NCI-H345 treated with DMSO at 0.1 percent for 48 hours (cell line): Measurements from ENCODE around the gene BRD4.

Experiments used
- DNase-seq: peaks from one replicate; lab custom pipeline; 2025; ENCODE audit not compliant: unreplicated experiment; lab: John Stamatoyannopoulos, UW

Gene BRD4

DNA sequence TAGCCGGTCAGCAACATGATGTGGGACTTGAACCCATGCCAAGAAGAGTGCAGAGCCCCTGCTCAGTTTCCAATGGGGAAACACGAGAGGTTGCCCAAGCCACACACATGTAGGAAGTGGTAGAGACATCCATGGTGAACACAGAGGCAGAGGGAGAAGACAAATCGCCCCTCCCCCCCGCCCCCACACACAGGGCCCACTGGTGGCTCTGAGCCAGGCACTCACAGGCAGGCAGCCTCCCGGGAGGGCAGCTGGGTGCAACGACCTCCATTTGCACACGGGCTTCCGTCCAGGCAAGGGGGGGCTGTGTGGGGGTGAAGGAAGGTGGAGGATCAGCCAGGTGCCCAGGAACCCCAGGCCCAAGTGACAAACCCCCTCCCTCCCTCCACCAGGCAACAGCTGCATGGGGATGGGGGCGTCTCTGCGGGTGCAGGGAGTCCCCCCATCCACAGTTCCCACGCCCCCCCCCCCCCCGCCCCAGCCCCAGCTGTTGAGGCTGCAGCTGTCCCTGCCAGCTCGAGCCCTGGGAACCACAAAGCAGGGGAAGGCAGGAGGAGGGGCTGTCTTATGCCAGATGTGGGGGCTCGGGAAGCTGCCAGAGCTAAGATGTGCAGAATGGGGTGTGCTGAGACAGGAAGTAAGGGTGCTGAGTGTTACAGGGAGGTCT lies 134.9 kb downstream of the BRD4 start:
- no peak for DNase-seq

DNA sequence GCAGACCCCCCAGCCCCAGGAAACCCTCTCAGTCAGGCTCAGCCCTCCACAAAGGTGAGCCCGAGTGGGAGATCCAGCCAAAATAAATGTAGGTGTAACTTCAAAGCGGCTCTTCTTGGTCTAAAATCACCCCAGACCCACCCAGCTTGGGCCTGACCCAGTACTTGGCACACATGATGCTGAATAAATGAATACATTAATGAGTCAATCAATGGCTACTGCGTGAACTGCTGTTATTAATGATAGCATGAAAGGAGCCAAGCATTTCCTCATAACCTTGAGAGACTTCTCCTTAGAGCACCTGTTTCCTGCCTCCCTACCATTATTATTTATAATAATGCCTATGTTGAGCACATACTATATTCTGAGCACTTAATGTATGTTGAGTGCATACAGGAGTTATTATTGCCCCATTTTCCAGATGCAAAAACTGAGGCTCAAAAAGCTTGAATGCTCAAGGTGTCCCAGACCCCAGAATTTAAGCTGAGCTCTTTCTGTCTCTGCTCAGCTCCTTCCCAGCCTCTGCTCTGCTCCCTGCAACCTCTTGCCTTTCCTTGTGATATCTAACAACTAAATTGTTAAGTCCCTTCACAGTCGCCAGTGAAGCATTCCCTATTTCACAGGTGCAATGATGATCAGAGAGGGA lies 135.9 kb downstream of the BRD4 start:
- no peak for DNase-seq

DNA sequence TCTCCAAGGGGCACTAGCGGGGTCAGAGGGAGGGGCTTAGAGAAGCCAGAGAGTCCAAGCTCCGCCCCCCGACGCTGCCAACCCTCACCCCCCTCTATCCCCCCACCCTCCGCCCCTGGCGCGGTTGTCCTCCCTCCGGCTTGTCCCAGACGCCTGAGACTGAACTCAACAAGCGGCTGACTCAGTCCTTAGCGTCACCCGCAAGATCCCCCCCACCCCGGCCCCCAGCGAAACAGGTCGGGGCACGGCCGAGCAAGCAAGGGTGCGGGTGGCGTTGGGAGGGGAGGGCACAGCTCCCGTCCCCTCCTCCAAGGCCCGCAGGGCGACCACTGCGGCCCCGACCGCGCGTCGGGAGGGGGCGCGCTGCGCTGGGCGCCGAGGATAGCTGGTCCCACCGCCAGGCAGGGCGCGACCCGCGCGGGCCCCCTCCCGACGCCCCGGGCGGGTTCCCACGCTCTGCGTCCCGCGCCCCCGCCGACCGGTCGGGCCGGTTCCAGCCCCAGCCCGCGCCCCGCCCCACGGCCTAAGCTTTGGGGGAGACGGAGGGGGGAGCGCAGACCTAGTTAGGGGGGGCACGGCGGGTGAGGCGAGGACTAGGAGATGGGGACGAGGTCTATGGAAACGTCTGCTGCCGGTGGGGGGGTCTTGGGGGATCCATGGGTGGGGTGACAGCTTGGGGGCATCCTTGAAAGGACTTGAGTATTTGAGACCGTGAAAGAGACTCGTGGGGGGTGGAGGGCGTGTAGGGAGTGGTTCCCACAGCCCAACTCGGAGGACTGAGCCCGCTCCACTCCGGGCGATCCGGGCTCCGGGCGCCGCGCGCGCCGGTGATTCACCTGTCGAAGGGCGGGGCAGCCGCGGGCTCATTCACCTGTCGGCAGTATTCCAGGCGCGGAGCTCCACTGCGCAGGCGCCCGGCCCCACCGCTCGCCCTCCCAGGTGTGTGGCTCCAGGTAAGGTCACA lies 136.7 kb downstream of the BRD4 start:
- DNase-seq: peak; percentile 56

DNA sequence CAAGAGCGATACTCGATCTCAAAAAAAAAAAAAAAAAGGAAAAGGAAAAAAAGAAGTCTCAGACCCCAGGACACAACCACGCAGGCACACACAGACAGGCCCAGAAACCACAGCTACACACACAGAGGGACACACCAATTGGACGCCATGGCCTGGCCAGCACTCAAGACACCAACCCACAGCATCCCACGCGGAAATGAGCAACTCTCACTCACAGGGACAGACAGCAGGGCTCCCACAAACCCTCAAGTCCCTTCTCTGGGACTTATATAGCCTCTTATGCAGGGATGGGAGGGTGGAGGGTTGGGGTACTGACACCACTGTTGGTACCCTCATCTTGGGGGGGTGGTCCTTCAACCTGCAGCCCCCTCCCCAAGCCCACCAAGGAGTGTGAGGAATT lies 137.4 kb downstream of the BRD4 start:
- DNase-seq: no peak

DNA sequence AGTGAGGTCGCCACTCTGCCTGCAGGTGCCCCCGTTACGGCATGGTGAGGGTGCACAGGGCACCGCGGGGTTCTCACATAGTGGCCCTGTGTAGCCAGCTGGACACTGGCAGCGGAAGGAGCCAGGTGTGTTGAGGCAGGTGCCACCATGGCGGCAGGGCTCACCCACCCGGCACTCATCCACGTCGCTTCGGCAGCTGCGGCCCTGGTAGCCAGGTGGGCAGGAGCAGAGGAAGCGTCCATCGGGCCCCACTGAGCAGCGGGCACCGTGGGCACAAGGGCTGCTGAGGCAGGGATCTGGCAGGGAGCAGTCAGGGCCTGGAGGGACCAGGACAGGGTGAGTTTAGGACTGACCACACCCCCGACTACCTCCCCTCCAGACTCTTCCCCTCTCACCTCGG lies 140.4 kb downstream of the BRD4 start:
- DNase-seq: no peak

DNA sequence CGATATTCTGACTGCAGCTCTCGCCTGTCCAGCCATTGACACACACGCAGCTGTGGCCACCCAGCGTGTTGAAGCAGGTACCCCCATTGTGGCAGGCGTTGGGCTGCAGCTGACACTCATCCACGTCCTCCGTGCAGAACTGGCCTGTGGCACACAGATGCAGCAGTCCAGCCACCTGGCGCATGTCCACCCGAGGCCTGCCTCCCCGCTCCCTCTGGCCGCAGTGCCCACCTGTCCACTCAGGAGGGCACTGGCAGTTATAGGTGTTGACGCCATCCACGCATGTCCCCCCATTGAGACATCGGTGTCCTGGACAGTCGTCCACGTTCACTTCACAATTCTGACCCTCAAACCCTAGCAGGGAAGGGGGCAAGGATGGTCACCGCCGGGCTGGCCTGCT lies 140.8 kb downstream of the BRD4 start:
- DNase-seq: no peak

DNA sequence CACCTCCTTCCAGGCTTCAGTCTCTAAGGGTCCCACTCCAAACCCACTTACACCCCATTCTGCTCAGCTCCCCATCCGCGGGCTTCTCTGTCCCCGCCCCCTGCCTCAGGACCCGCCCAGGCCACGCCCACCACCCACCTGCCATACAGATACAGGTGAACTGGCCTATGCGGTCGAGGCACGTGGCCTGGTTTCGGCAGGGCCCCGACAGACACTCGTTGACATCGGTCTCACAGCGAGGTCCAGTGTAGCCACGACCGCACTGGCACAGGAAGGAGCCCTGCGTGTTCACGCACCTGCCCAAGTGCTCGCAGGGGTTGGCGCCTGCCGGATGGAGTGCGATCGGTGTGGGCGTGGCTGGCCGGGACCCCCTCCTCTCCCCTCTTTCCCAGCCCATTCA lies 143.5 kb downstream of the BRD4 start:
- no peak for DNase-seq

DNA sequence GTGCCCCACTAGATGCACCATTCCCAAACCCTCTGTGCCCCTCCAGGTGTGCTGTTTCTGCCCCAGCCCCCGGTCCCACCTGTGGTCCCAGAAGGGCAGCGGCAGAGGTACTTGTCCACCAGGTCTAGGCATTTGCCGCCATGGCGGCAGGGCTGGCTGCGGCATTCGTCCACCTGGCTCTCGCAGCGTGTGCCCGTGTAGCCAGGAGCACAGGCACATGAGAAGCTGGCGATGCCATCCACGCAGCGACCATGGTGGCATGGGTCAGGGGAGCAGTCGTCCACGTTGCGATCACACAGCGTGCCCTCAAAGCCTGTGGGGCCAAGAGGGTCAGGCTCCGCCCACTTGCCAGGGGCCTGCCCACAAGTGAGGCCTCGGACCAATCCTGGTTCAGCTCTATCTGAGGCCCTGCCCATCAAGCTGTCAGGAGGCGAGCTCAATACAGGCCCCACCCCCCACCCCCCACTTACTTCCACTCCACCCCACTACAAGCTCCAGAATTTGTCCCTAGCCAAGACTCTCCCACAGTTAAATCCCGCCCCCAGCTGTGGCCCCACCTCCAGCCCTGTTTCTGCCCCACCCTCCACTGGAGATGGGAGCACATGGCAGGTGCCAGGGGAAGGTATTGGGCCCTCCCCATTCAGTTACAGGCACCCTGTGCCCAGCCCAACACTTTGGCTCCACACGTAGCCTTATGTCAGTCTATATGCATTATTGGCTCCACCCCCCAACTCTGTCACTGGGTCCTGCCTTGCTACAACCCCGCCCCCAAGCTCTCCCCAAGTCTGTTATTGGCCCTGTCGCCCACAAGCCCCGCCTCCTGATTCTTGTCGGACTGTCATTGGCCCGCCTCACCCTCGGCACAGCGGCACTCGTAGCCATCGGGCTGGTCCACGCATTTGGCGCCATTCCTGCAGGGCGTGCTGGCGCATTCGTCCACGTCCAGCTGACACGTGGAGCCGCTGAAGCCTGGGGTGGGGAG lies 145.0 kb downstream of the BRD4 start:
- DNase-seq: no peak
